Kidney (tissue), 14 donors: ENCODE data around the gene PDCD7. TPM values are rescaled to one million over a fixed set of nuclear protein-coding genes. Genes with fewer than 3 reads are reported as not detected.

Experiments used
- DNase-seq, 5 donors: peaks; one replicate each; pipeline ENCODE4 v3.0.0-alpha.2; 2013 to 2020
- FAIRE-seq: peaks from 2 replicates; lab custom pipeline; 2012; peaks lifted over from hg19 to GRCh38; lab: Jason Lieb, UNC
- H3K27ac ChIP-seq, 2 donors: one replicate each; pipeline ENCODE4 v1.7.0; 2013; ENCODE audit warnings: low read depth in 2 of 2, low read length in 2 of 2, inconsistent platforms in 1 of 2
- H3K27me3 ChIP-seq: one replicate; pipeline ENCODE4 v1.7.1; 2013; ENCODE audit warnings: low read length, inconsistent platforms; ENCODE audit not compliant: control insufficient read depth, insufficient read depth
- H3K36me3 ChIP-seq, 3 donors: one replicate each; pipeline versions ENCODE4 v1.7.0 to v1.7.1; 2013; ENCODE audit warnings: low read length in 3 of 3, control low read depth in 1 of 3, inconsistent platforms in 1 of 3; ENCODE audit not compliant: insufficient read depth in 3 of 3, control insufficient read depth in 2 of 3
- H3K4me1 ChIP-seq, 3 donors: one replicate each; pipeline versions ENCODE4 v1.7.0 to v1.7.1; 2013; ENCODE audit warnings: low read length in 3 of 3, inconsistent platforms in 1 of 3, low read depth in 1 of 3; ENCODE audit not compliant: control insufficient read depth in 2 of 3, insufficient read depth in 2 of 3
- H3K4me3 ChIP-seq, 3 donors: one replicate each; pipeline versions ENCODE4 v1.7.0 to v1.8.1; 2013; ENCODE audit warnings: low read length in 3 of 3, control low read depth in 1 of 3, inconsistent platforms in 1 of 3
- H3K9ac ChIP-seq, 3 donors: one replicate each; pipeline versions ENCODE4 v1.7.0 to v1.7.1; 2013; ENCODE audit warnings: low read length in 3 of 3, control low read depth in 1 of 3, inconsistent platforms in 1 of 3
- H3K9me3 ChIP-seq, 3 donors: one replicate each; pipeline versions ENCODE4 v1.7.0 to v1.7.1; 2013; ENCODE audit warnings: low read length in 3 of 3, control low read depth in 1 of 3, inconsistent platforms in 1 of 3; ENCODE audit not compliant: control insufficient read depth in 2 of 3, insufficient read depth in 1 of 3
- intact Hi-C: fragments of 100-400 bp; cut with DNase I; formaldehyde crosslinking; loops from one replicate; pipeline ENCODE4 v1.11.1; 2022
- polyA plus RNA-seq: library from polyadenylated mRNA; stranded (reverse); fragments of 350-450 nt; fragmentation: Illumina TruSeq; extraction: RNeasy Lipid Tissue Mini Kit (QIAGEN cat#74804); gene quantifications from one replicate; pipeline ENCODE4 v1.2.3, GENCODE V29; 2014; ENCODE audit warnings: low read depth, low replicate concordance; ENCODE audit not compliant: insufficient read depth
- total RNA-seq: library from RNA; stranded (reverse); fragmentation: NEBNext Ultra II Directional; extraction: Animal tissue kit (Norgen Biotek cat#: 25700); gene quantifications from one replicate; pipeline ENCODE4 v1.2.1, GENCODE V29; 2021
- TF ChIP-seq, protein P1 (sequence below): IDR thresholded peaks from 3 replicates; pipeline ENCODE4 v1.5.1; 2012; ENCODE audit warnings: mild to moderate bottlenecking, moderate library complexity, borderline replicate concordance; ENCODE audit not compliant: insufficient read depth; ENCODE audit errors: extremely low read depth
- donor health status: control.
- donor health status: control.
- donor health status: control.
- donor health status: control.
- donor health status: control.
- donor health status: DM: yes; HTN: yes; CAD: no.
- donor health status: Normal renal cell carcinoma (clear cell type).

The PDCD7 gene
- total and polyA plus RNA-seq, 2 donors from 2014 or later, result 10.4 to 21.5 TPM

DNA sequence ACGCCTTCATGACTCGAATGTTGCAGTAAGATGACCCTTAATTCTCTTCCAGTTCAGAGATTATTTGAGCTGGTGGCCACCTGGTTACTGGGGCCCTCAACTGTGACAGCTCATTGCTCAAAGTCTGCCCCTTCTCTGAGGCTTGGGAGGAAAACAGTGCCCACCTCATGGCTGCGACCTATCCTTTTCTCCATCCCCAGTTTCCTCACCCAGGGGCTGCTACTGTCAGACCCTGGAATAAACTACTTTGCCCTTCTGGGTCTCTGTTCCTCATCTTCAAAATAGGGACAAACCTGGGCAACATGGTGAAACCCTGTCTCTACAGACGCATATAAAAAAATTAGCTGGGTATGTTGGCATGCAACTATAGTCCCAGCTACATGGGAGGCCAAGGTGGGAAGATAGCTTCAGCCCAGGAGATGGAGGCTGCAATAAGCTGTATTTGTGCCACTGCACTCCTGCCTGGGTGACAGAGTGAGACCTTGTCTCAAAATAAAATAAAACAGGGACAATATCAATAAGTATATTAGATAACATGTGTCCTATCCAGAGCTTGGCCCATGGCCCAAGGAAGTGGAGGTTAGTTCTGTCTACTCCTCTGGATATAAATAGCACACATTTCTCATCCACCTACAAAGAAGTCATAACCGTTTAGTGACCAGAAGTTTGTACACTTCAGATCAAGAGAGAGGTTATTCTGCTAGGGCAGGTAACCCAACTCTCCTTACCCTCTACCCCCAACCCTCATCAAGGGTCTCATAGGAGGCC, 63.6 kb downstream of the PDCD7 start:
- H3K27ac ChIP-seq, result no peak overlapping the region
- H3K36me3 ChIP-seq, result no peaks in the 10 kb centered on the region
- FAIRE-seq, result no peak
- no peak overlapping the region for H3K4me3 ChIP-seq
- H3K9ac ChIP-seq, result no peak overlapping the region
- H3K4me1 ChIP-seq, result peaks cover 0 to 7% (median 3%) of the 10 kb centered on the region in 3 donors
- DNase-seq, result no peak
- TF ChIP-seq, protein P1, sequence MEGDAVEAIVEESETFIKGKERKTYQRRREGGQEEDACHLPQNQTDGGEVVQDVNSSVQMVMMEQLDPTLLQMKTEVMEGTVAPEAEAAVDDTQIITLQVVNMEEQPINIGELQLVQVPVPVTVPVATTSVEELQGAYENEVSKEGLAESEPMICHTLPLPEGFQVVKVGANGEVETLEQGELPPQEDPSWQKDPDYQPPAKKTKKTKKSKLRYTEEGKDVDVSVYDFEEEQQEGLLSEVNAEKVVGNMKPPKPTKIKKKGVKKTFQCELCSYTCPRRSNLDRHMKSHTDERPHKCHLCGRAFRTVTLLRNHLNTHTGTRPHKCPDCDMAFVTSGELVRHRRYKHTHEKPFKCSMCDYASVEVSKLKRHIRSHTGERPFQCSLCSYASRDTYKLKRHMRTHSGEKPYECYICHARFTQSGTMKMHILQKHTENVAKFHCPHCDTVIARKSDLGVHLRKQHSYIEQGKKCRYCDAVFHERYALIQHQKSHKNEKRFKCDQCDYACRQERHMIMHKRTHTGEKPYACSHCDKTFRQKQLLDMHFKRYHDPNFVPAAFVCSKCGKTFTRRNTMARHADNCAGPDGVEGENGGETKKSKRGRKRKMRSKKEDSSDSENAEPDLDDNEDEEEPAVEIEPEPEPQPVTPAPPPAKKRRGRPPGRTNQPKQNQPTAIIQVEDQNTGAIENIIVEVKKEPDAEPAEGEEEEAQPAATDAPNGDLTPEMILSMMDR, result no peak
- no peaks in the 10 kb centered on the region for H3K27me3 ChIP-seq
- no peaks in the 10 kb centered on the region for H3K9me3 ChIP-seq
- intact Hi-C loops, result no loop called here

DNA sequence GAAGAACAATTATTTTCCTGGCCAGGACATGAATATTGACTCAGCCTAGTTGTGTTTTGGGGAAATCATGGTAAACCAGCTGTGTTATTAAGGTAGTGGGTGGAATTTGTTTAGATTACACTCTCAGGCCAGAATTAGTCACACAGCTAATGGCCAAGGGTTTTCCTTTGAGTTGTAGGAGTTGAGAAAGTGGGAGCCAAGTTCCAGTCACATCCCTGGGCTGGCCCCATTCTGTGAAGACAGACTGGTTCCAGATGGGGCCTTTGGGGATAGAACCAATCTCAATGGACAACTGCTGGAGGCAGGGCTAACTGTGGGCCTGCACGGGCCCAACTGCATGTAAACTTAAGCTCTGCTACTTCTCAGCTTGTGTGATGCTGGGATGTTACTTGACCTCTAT, 64.4 kb downstream of the PDCD7 start:
- FAIRE-seq (no peak), DNase-seq (no peak)
- Histone ChIP-seq H3K4me1 (peaks cover 0 to 7% (median 3%) of the 10 kb centered on the region in 3 donors), H3K36me3 (no peaks in the 10 kb centered on the region), H3K27ac (peak overlapping the region in 1 of 2 donors; percentile 5), H3K9me3 (no peaks in the 10 kb centered on the region), H3K9ac (no peak overlapping the region), H3K4me3 (no peak overlapping the region), H3K27me3 (no peaks in the 10 kb centered on the region)
- intact Hi-C loops, result no loop called here
- TF ChIP-seq, protein P1, result no peak

DNA sequence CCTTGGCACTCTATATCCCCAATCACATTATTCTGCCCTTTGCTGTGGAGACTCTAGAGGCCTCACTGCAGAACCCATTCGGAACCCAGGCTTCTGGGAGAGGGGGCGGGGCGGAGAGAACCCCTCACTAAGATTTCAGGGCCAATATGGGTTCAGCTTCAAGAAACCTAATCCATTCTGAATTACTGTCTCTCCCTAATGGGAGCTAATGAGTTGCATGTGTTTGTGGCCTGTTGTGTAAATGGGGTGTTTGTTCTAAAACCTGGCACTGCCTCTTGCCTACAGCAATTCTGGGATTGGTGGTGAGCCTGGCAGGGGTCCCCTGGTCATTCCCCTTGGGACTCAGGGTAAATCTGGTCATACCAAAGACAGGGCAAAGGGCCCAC, 65.2 kb downstream of the PDCD7 start:
- Histone ChIP-seq H3K9ac (no peak overlapping the region), H3K9me3 (no peaks in the 10 kb centered on the region), H3K4me1 (peaks cover 0 to 7% (median 3%) of the 10 kb centered on the region in 3 donors), H3K4me3 (peak overlapping the region in 1 of 3 donors; percentile 21), H3K27me3 (no peaks in the 10 kb centered on the region), H3K36me3 (no peaks in the 10 kb centered on the region), H3K27ac (no peak overlapping the region)
- DNase-seq (no peak), FAIRE-seq (no peak)
- TF ChIP-seq, protein P1, result no peak
- intact Hi-C loops, result no loop called here
